ENCODE results near the gene HELZ.

HELZ gene

GRCh38 chr17:67194134-67194533 lies 50.9 kb downstream of the HELZ start (continued):
- no peak for TF ChIP-seq ZNF133 (tag by site-specific recombination; IDR thresholded peaks at IDR 0.05)
- TF ChIP-seq PATZ1 (tag by site-specific recombination; IDR thresholded peaks at IDR 0.05) = no peak
- TF ChIP-seq ZNF561 (tag by site-specific recombination; IDR thresholded peaks at IDR 0.05; ENCODE audit: borderline replicate concordance) = no peak

- H3K36me3 ChIP-seq (ENCODE audit: control insufficient read depth in 2 of 2, insufficient read depth in 1 of 2, low read length in 2 of 2) = peaks cover 14 to 39% of the 10 kb centered on the region in 2 experiments
- POLR2A ChIA-PET = no interaction called here
- H3K4me1 ChIP-seq (ENCODE audit: control insufficient read depth, insufficient read depth, low read length) = no peaks in the 10 kb centered on the region
- TF ChIP-seq ZNF621 (tag by site-specific recombination; IDR thresholded peaks at IDR 0.05) (no peak), ZSCAN16 (tag by site-specific recombination; IDR thresholded peaks at IDR 0.05) (no peak), ZNF544 (tag by site-specific recombination; IDR thresholded peaks at IDR 0.05) (no peak), ZNF623 (tag by site-specific recombination; IDR thresholded peaks at IDR 0.05) (no peak), ZNF707 (tag by site-specific recombination; IDR thresholded peaks at IDR 0.05) (no peak), SP3 (tag by site-specific recombination; IDR thresholded peaks at IDR 0.05) (no peak), ZBTB44 (tag by site-specific recombination; IDR thresholded peaks at IDR 0.05) (no peak), ZNF585B (tag by site-specific recombination; IDR thresholded peaks at IDR 0.05) (no peak), ZNF664 (tag by site-specific recombination; IDR thresholded peaks at IDR 0.05) (no peak), KLF16 (tag by site-specific recombination; IDR thresholded peaks at IDR 0.05) (no peak), ZNF114 (tag by site-specific recombination; IDR thresholded peaks at IDR 0.05) (no peak), YY1 (tag by site-specific recombination; IDR thresholded peaks at IDR 0.05) (no peak), GLI2 (tag by site-specific recombination; IDR thresholded peaks at IDR 0.05; ENCODE audit: borderline replicate concordance, low read depth) (no peak), SP7 (tag by site-specific recombination; IDR thresholded peaks at IDR 0.05) (no peak), ZNF580 (tag by site-specific recombination; IDR thresholded peaks at IDR 0.05) (no peak), OVOL3 (tag by site-specific recombination; IDR thresholded peaks at IDR 0.05) (no peak), SCRT2 (tag by site-specific recombination; IDR thresholded peaks at IDR 0.05) (no peak), ZNF639 (tag by site-specific recombination; IDR thresholded peaks at IDR 0.05) (no peak)
- H3K27ac ChIP-seq (ENCODE audit: extremely low read depth, low read depth, low read length) = no peak overlapping the region
- H3K4me3 ChIP-seq (ENCODE audit: low read depth, low read length) = no peak overlapping the region
- CTCF ChIA-PET = interaction anchor here (0.5 kb wide), 1 partner anchor 22 kb away, joined by 3 read pairs; no protein-coding TSS in a partner anchor
- H3K9me3 ChIP-seq (ENCODE audit: control insufficient read depth, insufficient read depth, low read depth, low read length) = no peaks in the 10 kb centered on the region
Measured at GRCh38 chr17:67187927-67188326, 57.1 kb downstream of the HELZ start.

- ChIA-PET CTCF (no interaction called here), POLR2A (no interaction called here)
- H3K9me3 ChIP-seq (ENCODE audit: control insufficient read depth, insufficient read depth, low read depth, low read length) = no peaks in the 10 kb centered on the region
- H3K27ac ChIP-seq (ENCODE audit: extremely low read depth, low read depth, low read length) = no peak overlapping the region
- no peaks in the 10 kb centered on the region for H3K4me1 ChIP-seq (ENCODE audit: control insufficient read depth, insufficient read depth, low read length)
- no peak overlapping the region for H3K4me3 ChIP-seq (ENCODE audit: low read depth, low read length)
- peaks cover 9 to 43% of the 10 kb centered on the region in 2 experiments for H3K36me3 ChIP-seq (ENCODE audit: control insufficient read depth in 2 of 2, insufficient read depth in 1 of 2, low read length in 2 of 2)
- TF ChIP-seq INSM2 (tag by site-specific recombination; IDR thresholded peaks at IDR 0.05) = no peak
- TF ChIP-seq ZNF23 (tag by site-specific recombination; IDR thresholded peaks at IDR 0.05; ENCODE audit: borderline replicate concordance) = no peak
- TF ChIP-seq ZNF629 (tag by site-specific recombination; IDR thresholded peaks at IDR 0.05) = no peak
- no peak for TF ChIP-seq BCL11B (tag by site-specific recombination; IDR thresholded peaks at IDR 0.05; ENCODE audit: low read depth)
- no peak for TF ChIP-seq ZNF16 (tag by site-specific recombination; IDR thresholded peaks at IDR 0.05; ENCODE audit: low read depth)
- TF ChIP-seq ZNF76 (tag by site-specific recombination; IDR thresholded peaks at IDR 0.05; ENCODE audit: borderline replicate concordance, low read depth) = no peak
- TF ChIP-seq ZNF24 (tag by site-specific recombination; IDR thresholded peaks at IDR 0.05) = no peak
- no peak for TF ChIP-seq ZSCAN30 (tag by site-specific recombination; IDR thresholded peaks at IDR 0.05)
- no peak for TF ChIP-seq ZNF423 (tag by site-specific recombination; IDR thresholded peaks at IDR 0.05)
- no peak for TF ChIP-seq ZNF785 (tag by site-specific recombination; IDR thresholded peaks at IDR 0.05)
Measured at GRCh38 chr17:67186782-67187181, 58.2 kb downstream of the HELZ start.
